ENCODE results near the gene HNRNPH3. TPM values are rescaled to one million over a fixed set of nuclear protein-coding genes. Genes with fewer than 3 reads are reported as not detected.

Gene HNRNPH3
- total RNA-seq, 1 donor from 2014 or later, result 63.4 TPM

DNA sequence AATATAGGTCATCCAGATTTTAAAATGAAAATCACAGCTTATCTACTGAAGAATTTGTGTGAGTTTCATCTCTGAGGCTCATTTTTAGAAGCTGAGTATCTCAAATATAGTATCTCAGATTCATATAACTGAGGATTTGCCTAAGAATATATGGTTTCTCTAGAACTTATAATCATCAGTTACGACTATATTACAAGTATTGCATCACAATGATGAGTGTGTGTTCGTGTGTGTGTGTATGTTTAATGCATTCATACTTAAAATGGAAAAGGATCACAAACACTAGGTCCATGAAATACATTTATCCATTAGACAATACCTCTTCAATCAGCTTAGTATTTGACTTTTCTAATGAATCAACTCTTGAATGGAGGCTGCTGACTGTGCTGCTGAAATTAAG, 53.9 kb downstream of the HNRNPH3 start:
- DNase-seq (ENCODE audit: low read depth), result no peak

Other genes with a start within 250 kb of the HNRNPH3 start
- gene MYPN, start 222.6 kb upstream of the HNRNPH3 start, total RNA-seq, result 0.17 TPM in 1 of 2 replicates, not detected in the other
- gene ATOH7, start 100.0 kb upstream of the HNRNPH3 start, total RNA-seq, result 0.05 TPM in 1 of 2 replicates, not detected in the other
- gene PBLD, start 864 bp downstream of the HNRNPH3 start, total RNA-seq, result 7.1 and 10.6 TPM in 2 replicates
- gene RUFY2, start 75.2 kb downstream of the HNRNPH3 start, total RNA-seq, result 19.8 and 24.6 TPM in 2 replicates
- gene DNA2, start 139.9 kb downstream of the HNRNPH3 start, total RNA-seq, result 8.8 and 11.5 TPM in 2 replicates
- 33.3 and 37.5 TPM in 2 replicates for gene SLC25A16, start 195.5 kb downstream of the HNRNPH3 start, total RNA-seq
- 0.35 and 3.1 TPM in 2 replicates for gene TET1, start 228.3 kb downstream of the HNRNPH3 start, total RNA-seq

All from renal cortical epithelial cell (primary cell).